Karpas-422 (cell line): ENCODE data around the gene ADGRA1. TPM values are rescaled to one million over a fixed set of nuclear protein-coding genes. Genes with fewer than 3 reads are reported as not detected.
"Not testable (repeated sequence)": the region's sequence is repeated elsewhere in the genome, so short reads cannot be mapped to it uniquely, and the experiment has no call there.

Experiments used
- DNase-seq: peaks from one replicate; pipeline ENCODE4 v3.0.0-alpha.2; 2015
- H2AFZ ChIP-seq: fragments of 200-600 bp; sonication (generic); 2 replicates; pipeline ENCODE4 v1.6.1; 2014; ENCODE audit warnings: antibody characterized with exemption, low read length, mixed read lengths
- H3K27ac ChIP-seq: fragments of 200-600 bp; sonication (generic); 2 replicates; pipeline ENCODE4 v1.5.1; 2014; ENCODE audit warnings: mild to moderate bottlenecking, low read length, moderate library complexity
- H3K27me3 ChIP-seq: fragments of 200-600 bp; sonication (generic); 2 replicates; pipeline ENCODE4 v1.6.1; 2014; ENCODE audit warnings: low read length, mixed read lengths
- H3K36me3 ChIP-seq: fragments of 200-600 bp; sonication (generic); 2 replicates; pipeline ENCODE4 v1.6.1; 2014; ENCODE audit warnings: low read length, mixed read lengths; ENCODE audit not compliant: insufficient read depth
- H3K4me1 ChIP-seq: fragments of 200-600 bp; sonication (generic); 2 replicates; pipeline ENCODE4 v1.6.1; 2014; ENCODE audit warnings: mild to moderate bottlenecking, low read length, mixed read lengths
- H3K4me2 ChIP-seq: fragments of 200-600 bp; sonication (generic); 2 replicates; pipeline ENCODE4 v1.6.1; 2014; ENCODE audit warnings: low read length, low read depth, mild to moderate bottlenecking; ENCODE audit not compliant: poor library complexity, severe bottlenecking
- H3K4me3 ChIP-seq: fragments of 200-600 bp; sonication (generic); 2 replicates; pipeline ENCODE4 v1.5.1; 2014; ENCODE audit warnings: mild to moderate bottlenecking, antibody characterized with exemption, low read length, mixed read lengths
- H3K79me2 ChIP-seq: fragments of 200-600 bp; sonication (generic); 2 replicates; pipeline ENCODE4 v1.6.1; 2014; ENCODE audit warnings: mild to moderate bottlenecking, low read length, mixed read lengths
- H3K9ac ChIP-seq: fragments of 200-600 bp; sonication (generic); 2 replicates; pipeline ENCODE4 v1.6.0; 2014; ENCODE audit warnings: low read length
- H3K9me2 ChIP-seq: fragments of 200-600 bp; sonication (generic), shearing (Covaris generic); replicated peaks from 2 replicates; pipeline ENCODE4 v1.6.0; 2014; ENCODE audit warnings: mild to moderate bottlenecking, low read length, moderate library complexity; ENCODE audit not compliant: insufficient read depth
- H3K9me3 ChIP-seq: fragments of 300-700, 200-600 bp; sonication (generic); 2 replicates; pipeline ENCODE4 v1.6.1; 2014; ENCODE audit warnings: low read length, mixed read lengths
- H4K20me1 ChIP-seq: fragments of 200-600 bp; sonication (generic); 2 replicates; pipeline ENCODE4 v1.6.1; 2014; ENCODE audit warnings: mild to moderate bottlenecking, antibody characterized with exemption, low read length, low read depth; ENCODE audit not compliant: insufficient read depth
- total RNA-seq: library from RNA; depleted of rRNA; stranded (reverse); fragments of >200 nt; shearing (Covaris generic); gene quantifications from 2 replicates; pipeline ENCODE4 v1.2.3, GENCODE V29; 2014; ENCODE audit warnings: low replicate concordance

ADGRA1 gene
- total RNA-seq, 1 experiment from 2014 or later, result not detected

DNA sequence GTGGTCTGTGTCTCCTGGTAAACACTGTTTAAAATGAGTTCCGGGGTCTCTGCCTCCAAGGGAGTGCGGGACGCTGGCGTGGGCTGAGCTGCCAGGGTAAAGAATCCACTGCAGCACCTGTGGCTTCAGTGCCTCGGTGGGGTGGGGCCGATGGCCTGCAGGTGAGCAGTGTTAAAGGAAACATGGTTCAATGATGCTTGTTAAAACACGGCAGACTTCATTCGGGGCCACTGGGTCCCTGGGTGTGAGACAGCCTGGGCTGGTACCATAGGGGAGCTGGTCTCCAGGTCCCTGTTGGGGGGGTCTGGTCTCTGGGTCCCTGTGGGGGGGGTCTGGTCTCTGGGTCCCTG lies 47.4 kb downstream of the ADGRA1 start:
- H3K27me3 ChIP-seq, result no peaks in the 10 kb centered on the region
- H3K4me1 ChIP-seq, result no peaks in the 10 kb centered on the region
- H3K9me2 ChIP-seq, result no peaks in the 10 kb centered on the region
- no peak for DNase-seq
- H3K9ac ChIP-seq, result no peak overlapping the region
- no peak overlapping the region for H3K4me2 ChIP-seq
- H3K27ac ChIP-seq, result no peak overlapping the region
- H3K9me3 ChIP-seq, result no peaks in the 10 kb centered on the region
- no peaks in the 10 kb centered on the region for H3K36me3 ChIP-seq
- H3K79me2 ChIP-seq, result no peaks in the 10 kb centered on the region
- no peak overlapping the region for H3K4me3 ChIP-seq
- no peaks in the 10 kb centered on the region for H4K20me1 ChIP-seq
- no peak overlapping the region for H2AFZ ChIP-seq

DNA sequence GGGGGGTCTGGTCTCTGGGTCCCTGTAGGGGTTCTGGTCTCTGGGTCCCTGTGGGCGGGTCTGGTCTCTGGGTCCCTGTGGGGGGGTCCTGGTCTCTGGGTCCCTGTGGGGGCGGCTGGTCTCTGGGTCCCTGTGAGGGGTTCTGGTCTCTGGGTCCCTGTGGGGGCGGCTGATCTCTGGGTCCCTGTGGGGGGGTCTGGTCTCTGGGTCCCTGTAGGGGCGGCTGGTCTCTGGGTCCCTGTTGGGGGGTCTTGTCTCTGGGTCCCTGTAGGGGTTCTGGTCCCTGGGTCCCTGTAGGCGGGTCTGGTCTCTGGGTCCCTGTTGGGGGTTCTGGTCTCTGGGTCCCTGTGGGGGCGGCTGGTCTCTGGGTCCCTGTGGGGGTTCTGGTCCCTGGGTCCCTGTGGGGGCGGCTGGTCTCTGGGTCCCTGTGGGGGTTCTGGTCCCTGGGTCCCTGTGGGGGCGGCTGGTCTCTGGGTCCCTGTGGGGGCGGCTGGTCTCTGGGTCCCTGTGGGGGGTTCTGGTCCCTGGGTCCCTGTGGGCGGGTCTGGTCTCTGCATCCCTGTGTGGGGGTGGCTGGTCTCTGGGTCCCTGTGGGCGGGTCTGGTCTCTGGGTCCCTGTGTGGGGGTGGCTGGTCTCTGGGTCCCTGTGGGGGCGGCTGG lies 49.9 kb downstream of the ADGRA1 start:
- not testable (repeated sequence) for H3K79me2 ChIP-seq, H4K20me1 ChIP-seq, H3K27ac ChIP-seq, DNase-seq, H3K4me2 ChIP-seq, H3K9me3 ChIP-seq, H3K9me2 ChIP-seq, H3K4me3 ChIP-seq, H3K9ac ChIP-seq, H3K27me3 ChIP-seq, H3K36me3 ChIP-seq, H3K4me1 ChIP-seq, H2AFZ ChIP-seq

DNA sequence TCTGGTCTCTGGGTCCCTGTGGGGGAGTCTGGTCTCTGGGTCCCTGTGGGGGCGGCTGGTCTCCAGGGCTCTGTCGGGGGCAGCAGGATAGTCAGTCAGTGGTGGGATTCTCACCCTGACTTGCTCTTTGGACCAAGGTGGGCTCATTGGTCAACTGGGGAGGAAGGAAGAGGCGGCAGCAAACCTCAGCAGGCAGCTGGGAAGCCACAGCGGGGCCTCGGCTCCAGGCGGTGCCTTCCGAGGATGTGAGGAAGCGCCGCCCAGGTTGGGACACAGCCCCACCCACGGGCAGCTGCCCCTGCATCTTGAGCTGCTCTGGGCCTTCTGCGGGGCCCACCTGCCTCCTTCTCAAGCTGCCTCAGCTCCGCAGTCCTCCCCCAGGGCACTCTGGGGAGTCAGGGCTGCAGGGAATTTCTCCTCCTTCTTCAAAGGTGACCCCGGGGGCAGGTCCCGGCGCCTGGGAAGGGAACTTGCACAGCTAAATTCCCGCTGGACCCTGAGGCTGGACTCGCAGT lies 51.9 kb downstream of the ADGRA1 start:
- H3K36me3 ChIP-seq, result no peaks in the 10 kb centered on the region
- DNase-seq, result no peak
- H3K4me3 ChIP-seq, result no peak overlapping the region
- H3K9me2 ChIP-seq, result no peaks in the 10 kb centered on the region
- no peaks in the 10 kb centered on the region for H3K4me1 ChIP-seq
- no peaks in the 10 kb centered on the region for H3K79me2 ChIP-seq
- no peak overlapping the region for H2AFZ ChIP-seq
- no peak overlapping the region for H3K27ac ChIP-seq
- H3K4me2 ChIP-seq, result no peak overlapping the region
- no peaks in the 10 kb centered on the region for H4K20me1 ChIP-seq
- no peaks in the 10 kb centered on the region for H3K27me3 ChIP-seq
- no peaks in the 10 kb centered on the region for H3K9me3 ChIP-seq
- H3K9ac ChIP-seq, result no peak overlapping the region

DNA sequence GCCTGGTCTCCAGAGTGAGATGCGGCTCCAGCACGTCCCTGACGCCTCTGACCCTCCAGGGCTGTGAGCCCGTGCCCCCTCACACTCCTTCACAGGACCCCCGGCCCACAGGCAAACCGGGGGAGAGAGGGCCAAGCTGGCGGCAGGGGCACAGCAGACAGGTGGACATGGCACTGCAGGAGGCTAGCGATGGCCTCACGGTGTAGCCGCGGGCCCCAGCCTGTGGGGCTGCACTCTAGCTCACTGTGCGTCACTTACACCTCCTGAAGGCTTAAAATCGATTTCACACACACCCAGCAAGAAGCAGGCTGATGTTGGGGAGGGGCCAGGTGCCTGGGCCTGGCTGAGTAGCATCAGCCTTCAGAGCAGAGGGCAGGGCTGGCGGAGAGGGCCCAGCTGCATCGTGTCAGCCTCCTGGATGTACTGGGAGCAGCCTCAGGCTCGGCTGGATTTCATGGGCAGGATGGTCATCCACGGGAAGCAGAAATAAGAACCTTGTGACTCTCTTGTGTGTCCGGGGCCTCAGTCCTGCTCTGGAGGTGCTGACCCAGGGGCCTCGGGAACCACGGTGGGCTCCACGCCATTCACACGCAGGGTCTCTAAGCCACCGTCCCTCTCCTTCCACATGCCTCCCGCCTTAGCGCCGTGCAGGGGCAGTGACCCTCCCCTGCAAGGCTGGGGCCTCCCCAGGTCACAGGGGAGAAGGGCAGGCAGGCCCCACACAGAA lies 52.9 kb downstream of the ADGRA1 start:
- no peaks in the 10 kb centered on the region for H3K9me2 ChIP-seq
- no peak overlapping the region for H3K27ac ChIP-seq
- H3K36me3 ChIP-seq, result no peaks in the 10 kb centered on the region
- H3K79me2 ChIP-seq, result no peaks in the 10 kb centered on the region
- H3K9me3 ChIP-seq, result no peaks in the 10 kb centered on the region
- no peak overlapping the region for H3K9ac ChIP-seq
- no peak overlapping the region for H2AFZ ChIP-seq
- DNase-seq, result no peak
- H3K4me3 ChIP-seq, result no peak overlapping the region
- H3K4me1 ChIP-seq, result no peaks in the 10 kb centered on the region
- no peaks in the 10 kb centered on the region for H3K27me3 ChIP-seq
- H3K4me2 ChIP-seq, result no peak overlapping the region
- H4K20me1 ChIP-seq, result no peaks in the 10 kb centered on the region

DNA sequence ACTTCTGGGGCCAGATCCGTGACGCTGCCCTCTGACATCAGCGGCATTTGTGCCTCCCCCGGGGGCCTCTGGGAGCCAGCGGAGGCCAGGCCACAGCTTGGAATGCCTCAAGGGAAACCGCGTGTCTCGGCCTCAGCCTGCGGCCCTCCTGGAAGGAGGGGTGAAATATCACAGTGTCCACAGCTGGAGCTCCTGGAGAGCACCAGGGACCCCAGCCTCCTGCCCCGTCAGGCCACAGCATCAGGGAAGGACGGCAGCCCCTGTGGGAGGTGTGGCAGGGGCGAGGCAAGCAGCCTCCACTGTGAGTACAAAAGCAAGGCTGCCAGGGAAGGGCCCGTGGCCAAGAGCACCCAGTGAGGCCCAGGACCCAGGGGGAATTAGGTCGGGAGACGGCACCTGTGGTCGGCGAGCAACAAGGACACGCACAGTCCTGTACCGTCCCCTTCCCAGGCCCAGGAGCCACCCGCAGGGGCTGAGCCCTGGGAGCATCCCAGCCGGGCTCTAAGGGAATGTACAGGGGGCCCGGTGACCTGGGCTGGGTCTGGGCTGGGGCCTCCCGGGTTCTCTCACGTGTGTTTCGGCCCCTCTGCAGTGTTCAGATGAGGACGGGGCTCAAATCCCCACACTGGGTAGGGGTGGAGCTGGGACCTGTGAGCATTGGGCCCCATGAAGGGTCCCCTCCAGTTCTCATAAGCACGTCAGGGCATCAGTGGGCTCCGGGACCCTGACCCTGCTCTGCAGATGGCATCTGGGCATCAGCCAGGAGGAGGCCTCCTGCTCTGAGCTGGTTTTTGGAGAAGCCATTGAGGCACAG lies 53.6 kb downstream of the ADGRA1 start:
- Histone ChIP-seq H3K27me3 (no peaks in the 10 kb centered on the region), H2AFZ (no peak overlapping the region), H3K79me2 (no peaks in the 10 kb centered on the region), H3K9me2 (no peaks in the 10 kb centered on the region), H3K4me1 (no peaks in the 10 kb centered on the region), H3K9me3 (no peaks in the 10 kb centered on the region), H3K27ac (no peak overlapping the region), H3K4me3 (no peak overlapping the region), H3K36me3 (no peaks in the 10 kb centered on the region), H4K20me1 (no peaks in the 10 kb centered on the region), H3K9ac (no peak overlapping the region), H3K4me2 (no peak overlapping the region)
- no peak for DNase-seq

DNA sequence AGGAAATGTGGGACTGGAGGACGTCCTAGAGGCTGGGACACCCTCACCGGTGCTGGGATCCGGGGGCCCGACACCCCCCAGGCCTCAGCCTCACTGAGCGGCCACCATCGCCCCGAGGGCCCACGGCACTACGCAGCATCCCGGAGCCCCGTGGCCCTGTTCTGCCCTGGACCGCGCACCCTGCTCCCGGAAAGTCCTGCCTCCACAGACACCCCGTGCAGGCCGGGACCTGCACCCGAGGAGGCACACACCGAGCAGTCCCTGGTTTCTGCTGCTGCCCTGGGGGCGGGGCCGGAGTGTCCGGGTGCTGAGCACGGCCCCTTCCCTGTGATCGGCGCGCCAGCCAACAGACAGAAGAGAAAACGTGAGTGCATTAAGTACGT lies 54.2 kb downstream of the ADGRA1 start:
- Histone ChIP-seq H3K36me3 (no peaks in the 10 kb centered on the region), H3K9me3 (no peaks in the 10 kb centered on the region), H3K4me3 (no peak overlapping the region), H3K9me2 (no peaks in the 10 kb centered on the region), H2AFZ (no peak overlapping the region), H3K79me2 (no peaks in the 10 kb centered on the region), H3K4me1 (no peaks in the 10 kb centered on the region), H3K27ac (no peak overlapping the region), H3K4me2 (no peak overlapping the region), H3K9ac (no peak overlapping the region), H4K20me1 (no peaks in the 10 kb centered on the region), H3K27me3 (no peaks in the 10 kb centered on the region)
- no peak for DNase-seq

DNA sequence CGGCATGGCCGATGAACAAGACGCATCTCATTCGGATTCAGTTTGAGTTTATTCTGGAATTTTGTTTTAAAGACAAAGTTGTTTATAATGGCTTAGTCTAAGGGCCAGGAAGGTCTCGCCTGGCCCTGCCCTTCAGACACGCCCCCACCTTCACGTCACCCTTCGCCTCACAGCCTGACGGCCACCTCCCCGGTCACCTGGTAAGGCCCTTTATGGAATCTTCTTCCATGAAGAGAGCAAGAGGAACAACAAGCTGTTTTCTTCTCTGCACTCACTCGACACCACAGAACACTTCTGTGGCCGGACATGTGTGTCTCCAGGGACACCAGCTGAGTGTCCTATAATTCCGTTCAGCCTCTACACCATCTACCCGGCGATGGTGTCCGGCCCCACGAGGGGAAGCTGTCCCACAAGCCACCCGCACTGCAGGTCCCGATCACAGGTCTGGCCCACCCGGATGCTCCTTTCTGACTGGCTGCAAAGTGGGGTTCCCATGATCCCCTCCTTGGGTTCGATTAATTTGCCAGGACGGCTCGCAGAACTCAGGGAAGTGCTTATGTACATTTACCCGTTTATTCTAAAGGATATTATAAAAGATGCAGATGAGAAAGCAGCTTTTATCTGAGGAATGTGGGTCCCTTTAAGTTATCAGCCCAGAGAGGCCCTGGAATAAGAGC lies 54.9 kb downstream of the ADGRA1 start:
- H3K27ac ChIP-seq, result no peak overlapping the region
- H4K20me1 ChIP-seq, result no peaks in the 10 kb centered on the region
- H3K36me3 ChIP-seq, result no peaks in the 10 kb centered on the region
- no peaks in the 10 kb centered on the region for H3K4me1 ChIP-seq
- no peaks in the 10 kb centered on the region for H3K9me2 ChIP-seq
- H3K4me2 ChIP-seq, result no peak overlapping the region
- DNase-seq, result no peak
- H3K27me3 ChIP-seq, result no peaks in the 10 kb centered on the region
- no peaks in the 10 kb centered on the region for H3K79me2 ChIP-seq
- no peak overlapping the region for H3K9ac ChIP-seq
- no peak overlapping the region for H3K4me3 ChIP-seq
- no peak overlapping the region for H2AFZ ChIP-seq
- H3K9me3 ChIP-seq, result no peaks in the 10 kb centered on the region

DNA sequence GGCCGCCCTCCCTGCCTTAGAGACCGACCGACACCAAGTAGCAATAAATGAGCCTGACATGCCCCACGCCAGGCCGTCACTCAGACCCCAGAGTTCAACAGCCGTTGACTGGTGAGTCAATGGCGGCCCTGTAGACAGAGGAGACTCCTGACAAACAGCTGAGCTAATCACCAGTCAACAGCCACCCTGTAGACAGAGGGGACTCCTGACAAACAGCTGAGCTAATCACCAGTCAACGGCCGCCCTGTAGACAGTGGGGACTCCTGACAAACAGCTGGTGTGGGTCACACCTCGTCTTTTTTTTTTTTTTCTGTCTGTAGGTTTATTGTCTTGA lies 55.4 kb downstream of the ADGRA1 start:
- no peak overlapping the region for H2AFZ ChIP-seq
- no peak overlapping the region for H3K4me3 ChIP-seq
- no peaks in the 10 kb centered on the region for H4K20me1 ChIP-seq
- H3K27ac ChIP-seq, result no peak overlapping the region
- H3K9me3 ChIP-seq, result no peaks in the 10 kb centered on the region
- no peak for DNase-seq
- H3K9me2 ChIP-seq, result no peaks in the 10 kb centered on the region
- no peak overlapping the region for H3K9ac ChIP-seq
- H3K79me2 ChIP-seq, result no peaks in the 10 kb centered on the region
- H3K4me2 ChIP-seq, result no peak overlapping the region
- H3K27me3 ChIP-seq, result no peaks in the 10 kb centered on the region
- no peaks in the 10 kb centered on the region for H3K4me1 ChIP-seq
- H3K36me3 ChIP-seq, result no peaks in the 10 kb centered on the region
